HG02763 (cell line): ENCODE data around the gene KIRREL3.

Experiments used
- ATAC-seq: cut with Tn5 transposase; IDR thresholded peaks from one replicate; pipeline ENCODE4 v1.9.1; 2021; ENCODE audit warnings: mild to moderate bottlenecking, moderate library complexity; ENCODE audit not compliant: unreplicated experiment

The KIRREL3 gene

DNA sequence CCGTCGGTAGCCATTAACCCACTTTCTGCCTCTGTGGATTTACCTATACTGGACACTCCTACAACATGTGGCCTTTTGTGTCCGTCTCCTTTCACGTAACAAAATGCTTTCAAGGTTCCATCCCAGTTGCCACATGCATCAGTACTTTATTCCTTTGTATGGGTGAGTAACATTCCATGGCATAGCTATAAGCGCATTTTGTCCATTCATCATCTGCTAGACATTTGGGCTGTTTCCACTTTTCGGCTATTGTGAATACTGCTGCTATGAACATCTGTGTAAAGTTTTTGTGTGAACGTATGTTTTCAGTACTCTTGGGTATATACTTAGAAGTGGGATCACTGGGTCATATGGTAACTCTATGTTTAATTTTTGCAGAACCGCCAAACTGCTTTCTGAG, 387.9 kb downstream of the KIRREL3 start:
- ATAC-seq, result no peak

DNA sequence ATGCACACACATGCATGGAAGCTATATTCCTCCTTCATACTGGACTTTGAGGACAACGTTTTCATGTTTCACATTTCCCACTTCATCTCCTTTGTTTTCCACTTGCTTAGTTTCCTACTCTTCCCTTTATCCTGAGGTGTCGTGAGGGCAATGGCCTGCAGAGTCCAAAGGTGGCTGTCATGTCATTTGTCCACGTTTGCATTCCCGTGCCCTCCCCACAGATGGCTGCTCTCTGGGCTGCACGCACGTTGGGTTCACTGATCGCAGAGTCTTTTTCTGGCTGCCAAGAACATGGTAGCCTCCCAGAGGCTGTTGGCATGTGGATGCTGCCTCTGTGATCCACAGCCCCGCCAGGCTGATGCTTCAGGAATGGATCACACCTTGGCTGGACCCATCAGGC, 389.1 kb downstream of the KIRREL3 start:
- ATAC-seq, result no peak

DNA sequence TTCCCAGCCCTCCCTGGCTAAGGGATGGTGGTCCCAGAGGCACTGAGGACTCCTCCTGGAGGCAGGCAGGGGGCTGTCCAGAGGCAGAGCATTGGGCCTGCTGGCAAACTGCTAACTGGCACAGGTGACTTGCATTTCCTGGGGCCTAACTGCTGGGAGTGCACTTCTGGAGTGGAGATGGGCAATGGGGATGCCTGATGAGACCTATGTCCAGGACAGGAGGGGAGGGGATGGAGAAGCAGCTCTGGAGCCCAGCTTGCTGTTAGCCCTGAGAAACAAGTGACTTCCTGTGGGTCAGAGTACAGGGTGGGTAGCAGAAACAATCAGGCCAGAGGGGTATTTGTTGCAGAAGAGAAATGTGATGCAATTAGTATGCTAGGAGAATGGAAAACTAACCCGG, 391.9 kb downstream of the KIRREL3 start:
- ATAC-seq, result no peak

DNA sequence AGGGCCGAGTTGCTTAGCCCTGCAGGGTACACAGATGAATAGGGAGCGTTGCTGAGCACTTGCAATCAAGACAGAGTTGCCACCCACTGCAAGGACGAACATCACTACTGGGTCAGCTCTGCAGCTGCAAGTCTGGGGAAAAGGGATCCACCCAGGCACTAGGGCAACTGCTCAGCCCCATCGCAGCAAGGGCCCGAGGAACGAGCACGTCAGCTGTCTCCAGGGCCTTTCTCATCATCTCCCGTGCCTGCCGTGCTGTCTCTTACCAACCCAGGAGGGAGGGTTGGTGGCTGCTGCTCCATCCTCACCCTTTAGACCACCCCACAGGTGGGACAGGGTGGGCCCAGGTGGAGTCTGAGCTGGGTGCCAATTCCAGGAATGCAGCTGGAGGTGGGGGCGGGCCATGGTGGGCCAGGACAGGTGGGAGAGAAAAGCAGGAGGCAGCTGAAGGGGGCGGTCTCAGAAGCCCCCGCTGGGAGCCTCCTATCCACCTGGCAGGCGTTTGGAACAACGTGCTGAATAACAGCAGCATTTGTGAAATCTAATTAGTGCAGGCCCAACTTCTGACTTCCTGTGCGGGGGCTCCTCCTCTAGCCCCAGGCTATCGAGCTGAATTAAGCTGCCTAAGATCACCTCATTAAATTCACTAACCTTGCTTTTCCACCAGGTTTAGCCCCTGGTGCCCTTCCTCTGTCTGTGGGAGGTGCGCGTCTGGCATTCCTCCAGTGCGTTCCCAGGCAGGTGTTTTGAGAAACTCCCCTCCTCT, 392.6 kb downstream of the KIRREL3 start:
- ATAC-seq, result no peak

DNA sequence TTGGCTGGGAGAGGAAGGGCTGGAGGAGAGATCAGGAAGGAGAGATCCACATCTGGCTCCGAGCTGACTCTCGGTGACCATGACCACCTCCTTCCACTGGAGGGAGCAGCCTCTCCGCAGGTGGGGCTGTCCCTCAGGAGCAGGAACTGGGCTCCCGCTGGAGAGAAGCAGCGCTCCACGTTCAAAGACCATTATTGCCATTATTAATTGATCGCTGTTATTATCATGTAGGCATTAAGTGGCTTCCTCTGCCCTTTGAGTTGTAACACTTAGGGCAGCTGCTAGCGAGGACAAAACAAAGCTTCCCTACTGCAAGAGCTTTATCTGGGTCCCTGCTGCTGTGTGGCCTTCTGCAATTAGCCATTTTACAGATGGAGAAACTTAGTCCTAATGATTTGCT, 393.2 kb downstream of the KIRREL3 start:
- no peak for ATAC-seq

DNA sequence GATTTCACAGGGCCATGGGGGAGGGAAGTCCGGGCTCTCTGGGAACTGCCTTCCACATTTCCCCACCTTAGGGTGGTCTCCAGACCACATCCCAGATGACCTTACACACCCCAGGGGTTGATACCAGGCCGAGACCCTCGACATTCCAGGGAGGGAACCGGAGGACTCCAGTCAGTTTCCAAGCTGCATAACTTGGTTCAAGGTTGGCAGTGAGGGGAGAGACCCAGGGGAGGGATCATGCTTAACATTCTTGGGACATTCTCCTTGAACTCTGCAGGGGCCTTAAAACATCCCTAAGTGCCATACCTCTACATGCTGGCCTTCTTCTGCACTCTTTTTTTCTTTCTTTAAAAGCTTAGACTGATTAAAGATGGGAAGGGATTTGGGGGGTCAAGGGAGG, 394.1 kb downstream of the KIRREL3 start:
- no peak for ATAC-seq

DNA sequence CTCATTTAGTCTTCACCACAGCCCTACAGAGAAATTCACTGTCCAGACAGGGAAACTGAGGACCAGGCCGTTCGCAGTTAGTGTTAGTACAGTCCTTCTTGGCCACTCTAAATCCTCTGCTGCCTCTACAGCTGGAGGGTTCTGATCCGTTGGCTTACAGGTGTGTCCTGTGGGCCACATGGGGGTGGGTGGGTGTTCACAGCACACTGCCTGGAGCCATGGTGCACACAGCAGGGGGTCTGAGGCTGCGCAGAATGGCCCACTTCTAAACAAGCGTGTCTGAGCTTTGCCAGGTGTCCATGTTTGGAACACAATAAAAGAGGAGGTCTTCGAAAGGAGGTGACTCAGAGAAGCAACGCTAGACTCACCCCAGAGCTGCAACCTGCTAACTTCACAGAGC, 396.1 kb downstream of the KIRREL3 start:
- no peak for ATAC-seq

DNA sequence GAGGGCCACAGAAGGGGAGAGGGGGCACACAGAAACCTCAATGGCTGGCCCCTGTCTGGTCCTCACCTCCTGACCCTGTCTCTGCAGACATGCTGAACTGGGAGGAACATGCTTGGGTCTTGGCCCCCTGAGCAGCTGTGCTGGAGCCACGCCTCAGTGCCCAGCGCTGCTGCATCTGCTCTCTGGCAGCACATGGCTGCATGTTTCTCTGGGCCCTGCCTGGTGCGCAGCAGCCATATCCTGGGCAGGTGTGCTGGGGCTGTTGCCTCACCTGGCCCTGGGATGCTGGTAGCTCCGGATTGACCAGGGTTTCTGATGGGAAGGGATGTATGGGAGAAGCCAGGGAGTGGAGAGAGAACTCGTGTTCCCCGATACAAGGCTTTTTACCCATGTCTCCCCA, 397.1 kb downstream of the KIRREL3 start:
- no peak for ATAC-seq

DNA sequence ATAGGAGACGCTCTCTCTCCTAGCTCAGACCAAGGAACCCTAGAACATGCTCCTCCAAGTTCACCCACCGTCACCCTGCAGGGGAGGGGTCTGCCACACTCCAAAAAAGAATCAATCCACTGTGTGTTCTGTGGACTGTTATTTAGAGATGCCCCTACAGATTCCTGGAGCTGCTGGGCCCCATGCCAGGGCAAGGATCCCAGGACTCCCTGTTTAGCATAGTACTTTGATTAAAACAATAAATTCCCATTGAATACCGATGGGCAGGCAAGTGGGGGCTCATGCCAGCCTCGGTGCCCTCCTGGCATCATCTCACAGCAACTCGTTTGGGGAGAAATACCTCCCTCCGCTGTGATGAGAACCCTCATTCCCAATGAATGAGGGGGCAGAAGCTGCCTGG, 397.6 kb downstream of the KIRREL3 start:
- ATAC-seq, result no peak

DNA sequence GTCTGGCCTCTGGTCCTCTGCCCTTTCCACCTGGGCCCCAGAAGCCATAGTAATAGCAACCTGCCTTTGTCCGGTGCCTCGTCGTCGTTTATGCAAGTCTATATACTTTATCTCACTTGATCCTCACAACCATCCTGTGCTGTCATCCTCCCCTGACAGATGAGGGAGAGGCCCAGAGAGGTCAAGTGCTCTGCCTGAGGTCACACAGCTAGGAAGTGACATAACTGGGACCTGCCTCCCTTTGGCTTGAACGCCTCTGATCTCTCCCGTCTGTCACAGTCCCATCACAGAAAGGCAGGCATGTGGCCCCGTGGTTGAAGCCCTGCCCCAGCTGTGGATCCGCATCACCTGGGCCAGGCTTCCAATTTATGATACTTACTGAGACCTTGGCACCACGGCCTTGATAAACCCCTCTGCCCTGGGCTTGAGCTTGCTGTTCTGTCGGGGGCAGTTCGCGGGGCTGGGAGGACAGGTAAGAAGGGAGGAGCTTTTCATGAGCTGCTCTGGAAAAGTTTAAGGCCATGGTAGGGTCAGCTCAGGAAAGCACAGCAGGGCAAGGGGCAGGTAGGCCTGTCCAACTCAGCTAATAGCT, 398.1 kb downstream of the KIRREL3 start:
- no peak for ATAC-seq

DNA sequence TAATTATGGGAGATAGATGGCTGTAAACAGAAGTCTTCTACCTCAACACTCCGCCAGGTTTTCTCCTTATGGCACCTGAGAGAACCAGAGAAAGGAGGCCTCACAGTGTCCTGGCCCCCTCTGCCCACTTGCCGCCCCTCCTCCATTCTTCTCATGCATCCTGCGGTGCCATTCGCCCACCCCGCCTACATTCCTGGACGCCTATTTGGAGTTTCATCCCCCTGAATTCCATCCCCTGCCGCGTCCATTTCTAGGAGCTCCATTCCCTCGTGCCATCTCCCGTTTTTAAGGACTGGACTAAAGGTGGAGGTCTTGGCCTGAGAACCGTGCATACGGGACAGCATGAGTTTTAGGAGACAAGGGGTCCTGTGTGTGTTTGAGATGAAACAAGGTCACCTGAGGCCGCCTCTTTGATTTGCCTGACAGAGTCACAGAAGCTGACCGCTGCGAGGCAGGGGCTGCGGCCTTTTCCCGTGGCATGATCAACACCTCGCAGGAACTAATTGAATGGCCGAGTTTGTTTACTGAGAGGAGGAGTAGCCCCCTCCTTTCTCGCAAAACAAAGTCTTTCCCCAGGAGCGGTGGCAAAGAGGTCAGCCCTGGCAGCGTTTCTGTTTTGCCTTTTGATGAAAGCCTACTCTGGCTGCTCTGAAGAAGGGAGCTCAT, 398.9 kb downstream of the KIRREL3 start:
- no peak for ATAC-seq

DNA sequence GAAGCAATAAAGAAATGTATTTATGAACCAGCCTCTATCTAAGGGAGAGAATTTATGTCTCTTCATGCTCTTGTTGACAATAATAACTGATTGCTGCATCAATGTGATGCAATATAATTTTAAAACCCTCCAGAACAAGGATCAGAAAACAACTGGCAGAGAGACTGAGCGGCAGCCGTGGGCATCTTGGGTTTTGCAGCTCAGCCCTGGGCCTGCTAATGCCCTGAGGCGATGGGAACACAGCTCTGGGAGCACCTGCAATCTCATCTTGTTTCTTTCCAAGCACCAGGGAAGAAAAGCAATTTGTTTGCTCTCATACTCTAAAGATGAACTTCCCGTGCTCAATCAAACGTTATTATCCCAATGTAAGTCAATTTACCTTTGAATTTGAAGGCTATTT, 399.4 kb downstream of the KIRREL3 start:
- no peak for ATAC-seq

DNA sequence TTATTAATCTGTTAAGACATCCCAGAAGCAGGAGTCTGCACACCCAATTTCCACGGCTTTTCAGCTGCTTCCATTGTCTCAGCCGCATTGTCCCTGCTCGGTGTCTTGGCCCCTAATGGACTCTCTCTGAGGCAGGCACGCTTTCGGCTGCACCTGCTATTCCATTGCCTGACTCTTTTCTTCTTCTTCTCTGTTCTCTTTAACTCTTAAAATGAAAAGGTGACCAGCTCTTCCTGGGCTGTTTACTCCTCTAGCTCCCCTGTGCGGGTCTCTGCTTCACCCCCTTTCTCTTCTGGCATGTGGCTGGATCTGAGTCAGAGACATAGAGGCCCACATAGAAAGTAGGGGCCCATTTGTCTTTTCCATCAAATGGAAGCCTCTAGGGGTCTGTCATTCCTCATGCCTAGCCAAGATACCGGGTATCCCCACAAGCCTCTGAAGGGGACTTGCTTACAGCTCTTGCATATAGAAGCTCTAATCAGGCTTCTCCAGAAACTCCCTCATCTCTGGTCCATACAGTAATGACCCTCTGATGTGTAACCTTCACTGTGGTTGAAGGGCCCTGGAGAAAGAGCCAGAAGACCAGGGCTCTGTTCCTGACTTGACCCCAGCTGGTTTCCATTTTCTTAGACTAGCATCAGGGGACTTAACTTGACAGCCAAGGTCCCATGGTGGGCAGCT, 401.2 kb downstream of the KIRREL3 start:
- ATAC-seq, result no peak

DNA sequence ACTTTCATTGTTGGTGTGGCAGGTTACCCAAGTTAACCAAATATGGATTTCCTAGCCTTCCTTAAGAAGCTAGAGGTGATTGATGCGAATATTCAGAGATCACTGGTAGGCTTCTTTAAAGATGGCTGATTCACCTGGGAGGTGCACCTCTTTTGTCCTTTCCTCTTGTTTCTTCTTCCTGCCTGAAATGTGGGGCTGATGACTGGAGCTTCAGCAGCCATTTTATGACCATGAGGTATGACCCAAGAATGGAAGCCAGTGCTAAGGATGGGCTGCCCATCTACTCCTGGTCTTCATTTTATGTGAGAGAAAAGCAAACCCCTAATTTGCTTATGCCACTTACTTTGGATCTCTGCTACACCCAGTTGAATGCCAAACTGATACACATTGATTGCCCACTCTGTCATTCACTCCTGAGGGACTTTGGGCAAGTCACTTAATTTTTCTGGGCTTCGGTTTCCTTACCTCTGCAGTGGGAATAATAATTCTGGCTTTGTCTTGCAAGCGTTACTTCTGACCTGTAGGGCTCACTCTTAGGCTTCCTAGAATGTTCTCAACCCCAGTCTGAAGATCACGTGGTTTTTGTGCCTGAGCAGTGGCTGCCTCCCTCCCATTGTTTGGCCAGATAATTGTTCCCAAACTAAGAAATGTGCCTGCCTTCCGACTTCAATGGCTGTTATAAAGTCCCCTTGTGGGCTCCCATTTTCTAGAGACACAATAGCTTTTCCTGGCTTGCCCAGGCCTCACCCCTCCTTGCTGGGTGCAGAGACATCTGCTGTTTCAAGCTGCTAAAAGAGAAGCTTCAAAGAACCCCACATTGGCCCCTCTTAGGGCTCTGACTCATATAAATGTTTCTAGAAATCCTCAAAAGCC, 402.0 kb downstream of the KIRREL3 start:
- no peak for ATAC-seq

DNA sequence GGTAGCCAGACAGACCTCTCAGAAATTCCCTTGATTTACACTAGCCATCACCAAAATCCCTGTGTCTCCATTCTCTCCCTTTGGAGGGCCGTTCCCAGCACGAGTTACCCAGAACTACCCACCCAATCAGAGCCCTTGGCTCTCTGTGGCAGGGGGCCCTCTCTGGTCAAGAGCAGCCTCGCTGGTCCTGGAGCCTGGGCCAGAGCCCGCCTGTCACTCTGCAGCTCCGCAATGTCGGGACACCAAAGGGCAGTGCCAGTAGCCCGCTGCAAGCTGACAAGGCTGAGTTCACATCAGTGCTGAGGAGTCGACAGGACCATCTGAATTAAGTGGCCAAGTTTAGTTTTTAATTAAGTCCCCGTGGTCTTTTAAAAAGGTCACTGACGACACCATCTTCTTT, 403.5 kb downstream of the KIRREL3 start:
- no peak for ATAC-seq

DNA sequence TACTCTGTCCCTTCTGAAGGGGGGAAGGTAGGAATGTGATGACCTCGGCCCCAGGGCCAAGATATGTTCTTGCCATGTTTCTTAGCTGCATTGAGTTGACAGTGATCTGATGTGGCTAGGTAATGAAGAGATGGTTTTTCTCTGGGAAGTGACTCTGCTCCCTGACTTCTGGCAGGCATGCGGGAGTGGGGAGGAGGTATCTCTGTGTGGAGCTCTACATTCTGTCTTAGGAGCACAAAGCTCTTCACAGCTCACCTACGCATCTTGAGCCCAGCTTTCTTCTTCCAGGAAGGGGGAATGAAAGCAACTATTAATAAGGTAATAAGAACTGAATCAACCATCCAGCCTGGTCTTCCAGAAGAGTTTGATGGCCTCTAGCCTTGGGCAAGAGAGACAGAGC, 404.1 kb downstream of the KIRREL3 start:
- ATAC-seq, result no peak

DNA sequence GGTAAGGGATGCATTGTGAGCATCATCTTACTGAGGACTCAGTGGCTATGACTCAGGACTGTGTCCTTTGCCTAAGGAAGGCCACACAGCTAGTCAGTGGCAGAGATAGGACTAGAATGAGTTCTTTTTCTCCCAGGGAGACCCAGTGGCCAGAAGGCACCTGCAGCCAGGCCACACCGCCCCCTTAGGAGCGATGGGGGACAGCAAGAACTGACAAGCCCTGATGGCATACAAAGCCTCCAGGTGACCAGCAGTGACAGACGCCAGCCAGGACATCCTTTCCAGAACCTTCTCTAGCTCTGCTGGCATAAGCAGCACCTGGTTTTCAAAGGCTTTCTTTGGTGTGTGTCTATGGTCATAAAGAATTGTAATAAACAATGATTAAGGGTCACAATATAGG, 405.0 kb downstream of the KIRREL3 start:
- ATAC-seq, result no peak

DNA sequence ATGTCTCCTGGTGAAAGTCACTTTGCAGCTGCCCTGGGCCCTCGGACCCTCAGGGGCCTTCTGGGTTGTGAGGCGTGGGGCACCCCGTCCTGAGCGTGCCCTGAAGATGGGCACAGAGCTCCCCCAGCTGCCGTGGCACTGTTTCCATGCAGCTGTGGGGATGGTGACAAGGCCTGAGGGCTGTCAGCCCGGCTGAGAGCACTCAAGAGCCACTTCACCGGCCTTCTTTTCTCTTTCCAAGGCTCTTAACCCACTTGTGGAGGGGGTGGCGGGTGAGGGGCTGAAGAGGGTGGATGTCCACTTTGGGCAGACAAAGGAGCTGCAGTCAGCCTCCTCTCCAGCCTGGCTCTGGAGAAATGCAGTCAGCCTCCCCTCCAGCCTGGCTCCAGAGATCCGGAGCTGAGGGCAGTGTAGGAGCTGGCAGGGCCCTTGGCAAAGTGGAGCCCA, 405.6 kb downstream of the KIRREL3 start:
- no peak for ATAC-seq

DNA sequence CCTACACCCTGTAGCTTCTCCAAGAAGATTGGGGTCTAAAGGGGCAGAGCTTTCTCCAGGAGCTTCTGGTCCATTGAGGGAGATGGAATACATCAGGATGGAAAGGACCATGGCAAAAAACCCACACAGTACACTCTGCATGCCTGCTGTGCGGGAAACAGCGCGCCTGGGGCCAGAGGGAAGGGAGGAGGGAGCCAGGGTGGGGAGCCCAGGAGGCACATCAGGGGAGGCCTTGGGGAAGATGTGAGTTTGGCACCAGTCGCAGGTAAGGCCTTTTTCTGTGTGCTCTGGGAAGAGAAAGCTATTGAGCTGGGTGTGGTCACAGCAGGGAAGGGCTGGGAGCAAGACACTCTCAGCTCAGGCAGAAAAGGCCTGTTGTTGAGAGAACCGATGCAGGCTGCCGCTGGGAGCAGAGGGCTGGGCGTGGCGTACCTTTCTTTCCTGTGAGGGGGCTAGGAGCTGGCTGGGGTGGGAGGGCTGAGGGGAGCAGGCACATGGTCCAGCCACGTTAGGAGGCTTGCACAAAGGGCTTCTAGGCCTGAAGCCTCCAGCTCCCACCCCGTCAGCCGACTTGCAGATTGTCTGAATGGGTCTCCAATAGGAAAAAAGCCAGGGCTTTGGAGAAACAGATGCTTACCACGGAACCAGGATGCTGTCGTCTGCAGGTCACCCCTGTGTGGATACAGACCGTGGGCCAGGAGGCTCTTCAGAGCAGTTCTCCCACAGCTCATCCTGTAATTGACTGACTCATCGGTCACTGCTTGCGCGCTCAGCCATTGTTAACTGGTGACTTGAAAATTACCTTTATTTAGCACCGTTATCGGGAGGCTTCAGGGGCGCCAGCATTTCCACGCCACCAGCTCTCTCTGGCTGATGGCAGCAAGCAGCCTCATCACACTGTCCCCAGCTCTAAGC, 407.8 kb downstream of the KIRREL3 start:
- ATAC-seq, result no peak
